ENCODE results near the gene TRUB2.

- TF ChIP-seq FOSL1 (IDR thresholded peaks at IDR 0.05; ENCODE audit: low read depth), result no peak
- no peak for TF ChIP-seq POLR2A (IDR thresholded peaks at IDR 0.05; ENCODE audit: borderline replicate concordance, extremely low read depth, insufficient read depth, insufficient read length)
- TF ChIP-seq POLR2AphosphoS5 (IDR thresholded peaks at IDR 0.05; ENCODE audit: low read depth, low read length), result no peak
- no peak for TF ChIP-seq JUND (IDR thresholded peaks at IDR 0.05)
- TF ChIP-seq CTCF (IDR thresholded peaks at IDR 0.05 in 2 of 3, conservative IDR thresholded peaks at IDR 0.05 in 1 of 3; ENCODE audit: borderline replicate concordance in 1 of 3, insufficient read depth in 1 of 3, low read depth in 2 of 3, low read length in 2 of 3), result no peak
- no peak for TF ChIP-seq REST (IDR thresholded peaks at IDR 0.05; ENCODE audit: low read depth)
- no peak for TF ChIP-seq ZNF274 (IDR thresholded peaks at IDR 0.05; ENCODE audit: low read depth, low read length)
- no peak for TF ChIP-seq SRF (IDR thresholded peaks at IDR 0.05; ENCODE audit: low read depth)
- no peak for TF ChIP-seq CBX3 (IDR thresholded peaks at IDR 0.05; ENCODE audit: low read depth)
- TF ChIP-seq CEBPB (IDR thresholded peaks at IDR 0.05; ENCODE audit: low read depth), result no peak
- TF ChIP-seq SIN3A (IDR thresholded peaks at IDR 0.05; ENCODE audit: low read depth), result no peak
- TF ChIP-seq MAX (IDR thresholded peaks at IDR 0.05), result no peak
Observed at GRCh38 chr9:128335914-128336313, 13.7 kb upstream of the TRUB2 start.

All from HCT116 (cell line).